GM21529 (cell line): ENCODE results near the gene DPH6.
"Not testable (repeated sequence)": the region's sequence is repeated elsewhere in the genome, so short reads cannot be mapped to it uniquely, and the experiment has no call there.

ENCODE experiments used
- ATAC-seq: cut with Tn5 transposase; IDR thresholded peaks from one replicate; pipeline ENCODE4 v1.9.1; 2021; ENCODE audit not compliant: unreplicated experiment

Gene DPH6

GRCh38 chr15:35351059-35351458, 194.9 kb downstream of the DPH6 start:
- no peak for ATAC-seq

- no peak for ATAC-seq
Observed at GRCh38 chr15:35349916-35350315, 196.0 kb downstream of the DPH6 start.

GRCh38 chr15:35330916-35331315, 215.0 kb downstream of the DPH6 start:
- ATAC-seq: no peak

DNA sequence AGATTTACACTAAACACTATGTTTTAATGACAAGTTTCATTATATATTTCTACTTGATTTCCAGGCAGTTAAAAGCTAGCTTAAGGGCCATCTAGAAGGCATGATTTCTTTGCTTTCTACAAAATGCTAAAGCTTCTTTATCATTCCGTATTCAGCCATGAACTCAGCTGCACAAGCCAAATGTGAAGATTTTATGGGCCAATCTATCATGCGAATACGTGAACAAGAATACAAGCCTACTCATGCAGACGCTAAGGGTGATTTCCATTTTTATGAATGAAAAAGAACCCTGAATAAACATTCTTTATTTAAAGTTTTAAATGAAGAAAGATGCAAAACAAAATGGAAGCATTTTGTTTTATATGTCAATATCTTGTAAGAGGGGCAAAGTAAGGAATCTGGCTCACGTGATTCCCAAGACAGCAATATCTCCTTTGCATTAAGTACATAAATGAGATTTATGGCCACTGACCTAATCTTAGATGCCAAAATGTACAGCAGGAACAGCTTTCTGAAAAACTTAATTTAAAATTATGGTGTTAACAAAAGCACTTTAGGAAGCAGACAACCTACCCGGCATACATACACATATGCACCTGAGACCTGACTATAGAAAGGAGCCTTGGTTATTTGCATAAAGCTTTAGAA, 215.8 kb downstream of the DPH6 start:
- no peak for ATAC-seq

GRCh38 chr15:35329521-35329961, 216.4 kb downstream of the DPH6 start:
- ATAC-seq: no peak

- ATAC-seq: not testable (repeated sequence)
Observed at GRCh38 chr15:35328836-35329235, 217.1 kb downstream of the DPH6 start.

GRCh38 chr15:35327789-35328188, 218.2 kb downstream of the DPH6 start:
- ATAC-seq: no peak

- no peak for ATAC-seq
Observed at GRCh38 chr15:35325374-35325941, 220.5 kb downstream of the DPH6 start.

DNA sequence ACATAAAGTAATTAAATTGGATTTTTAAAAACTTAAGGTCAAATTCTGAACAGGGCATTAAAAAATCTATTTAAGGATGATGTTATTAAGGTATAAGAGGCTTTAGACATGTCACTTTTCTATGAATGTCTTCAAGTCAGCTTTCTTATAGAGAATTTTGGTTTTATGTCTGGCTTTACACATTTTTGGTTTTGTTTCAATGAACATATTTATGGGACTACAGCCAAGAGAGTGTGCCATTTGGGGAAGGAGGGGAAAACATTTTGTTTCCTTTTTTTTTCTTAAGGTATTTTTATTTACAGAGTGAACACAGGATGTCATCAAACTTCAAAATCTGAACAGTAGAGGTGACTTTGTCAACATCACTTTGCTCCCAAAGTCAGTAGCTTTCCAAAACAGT, 222.8 kb downstream of the DPH6 start:
- ATAC-seq: no peak

- ATAC-seq: no peak
Observed at GRCh38 chr15:35321926-35322325, 224.0 kb downstream of the DPH6 start.

DNA sequence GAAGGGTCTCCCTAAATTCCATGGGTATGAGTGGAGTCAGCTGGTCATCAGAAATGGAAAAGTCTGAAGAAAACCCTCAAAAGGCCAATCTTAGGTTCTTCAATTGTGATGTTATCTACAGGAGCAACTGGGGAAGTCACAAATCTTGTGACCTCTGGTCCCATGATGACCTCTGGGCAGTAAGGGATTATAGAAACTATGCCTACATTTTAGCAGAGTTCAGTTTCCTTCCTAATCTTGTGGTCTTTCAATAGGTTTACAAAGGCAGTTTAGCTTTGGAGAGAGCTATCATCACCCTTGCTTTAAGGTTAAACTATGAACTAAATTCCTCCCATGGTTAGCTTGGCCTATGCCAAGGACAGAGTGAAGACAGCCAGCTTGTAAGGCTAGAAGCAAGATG, 225.1 kb downstream of the DPH6 start:
- no peak for ATAC-seq
